Coronary artery (tissue), 2 donors: ENCODE measurements around the gene CCDC85A.

Source experiments
- DNase-seq: peaks from one replicate; pipeline ENCODE4 v3.0.0-alpha.2; 2017; ENCODE audit warnings: low spot score
- H3K27ac ChIP-seq, 2 donors: fragments of 200-600 bp; sonication (generic); one replicate each; pipeline ENCODE4 v1.5.1; 2016 to 2019
- H3K4me3 ChIP-seq: fragments of 200-600 bp; sonication (generic); 2 replicates; pipeline ENCODE4 v1.5.1; 2016; ENCODE audit warnings: mild to moderate bottlenecking, moderate library complexity
- TF ChIP-seq, protein P1 (sequence below): fragments of 200-600 bp; sonication (generic); IDR thresholded peaks from one replicate; pipeline ENCODE4 v1.5.1; 2019; ENCODE audit warnings: antibody characterized with exemption

Gene CCDC85A

DNA sequence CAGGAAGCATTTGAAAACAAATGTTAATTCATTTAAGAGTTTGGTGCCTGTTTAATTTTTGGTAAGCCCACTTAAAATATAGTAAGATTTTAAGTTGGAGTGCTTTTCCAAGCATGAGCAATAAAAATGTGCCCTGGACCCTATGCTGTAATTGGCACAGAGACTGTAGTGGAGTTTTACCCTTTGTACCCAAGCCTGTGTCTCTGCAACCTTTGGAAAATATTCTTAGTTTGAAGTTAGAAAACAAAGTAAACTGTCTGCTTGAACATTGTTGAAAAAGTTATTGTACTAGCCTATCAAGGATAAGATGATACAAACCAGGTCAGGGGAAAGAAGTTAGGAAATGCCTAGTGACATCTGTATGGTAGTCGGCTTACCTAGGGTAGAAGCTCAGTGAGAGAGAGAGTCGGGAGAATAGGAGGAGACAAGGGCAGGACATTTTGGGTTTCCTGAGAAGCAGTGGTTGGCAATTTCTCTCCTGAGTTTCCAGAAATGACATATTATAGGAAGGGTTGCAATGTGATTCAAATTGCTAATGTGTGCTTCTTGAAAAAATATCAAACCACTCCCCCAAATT lies 66.5 kb downstream of the CCDC85A start:
- Histone ChIP-seq H3K27ac (no peak overlapping the region), H3K4me3 (no peak overlapping the region)
- TF ChIP-seq, protein P1, sequence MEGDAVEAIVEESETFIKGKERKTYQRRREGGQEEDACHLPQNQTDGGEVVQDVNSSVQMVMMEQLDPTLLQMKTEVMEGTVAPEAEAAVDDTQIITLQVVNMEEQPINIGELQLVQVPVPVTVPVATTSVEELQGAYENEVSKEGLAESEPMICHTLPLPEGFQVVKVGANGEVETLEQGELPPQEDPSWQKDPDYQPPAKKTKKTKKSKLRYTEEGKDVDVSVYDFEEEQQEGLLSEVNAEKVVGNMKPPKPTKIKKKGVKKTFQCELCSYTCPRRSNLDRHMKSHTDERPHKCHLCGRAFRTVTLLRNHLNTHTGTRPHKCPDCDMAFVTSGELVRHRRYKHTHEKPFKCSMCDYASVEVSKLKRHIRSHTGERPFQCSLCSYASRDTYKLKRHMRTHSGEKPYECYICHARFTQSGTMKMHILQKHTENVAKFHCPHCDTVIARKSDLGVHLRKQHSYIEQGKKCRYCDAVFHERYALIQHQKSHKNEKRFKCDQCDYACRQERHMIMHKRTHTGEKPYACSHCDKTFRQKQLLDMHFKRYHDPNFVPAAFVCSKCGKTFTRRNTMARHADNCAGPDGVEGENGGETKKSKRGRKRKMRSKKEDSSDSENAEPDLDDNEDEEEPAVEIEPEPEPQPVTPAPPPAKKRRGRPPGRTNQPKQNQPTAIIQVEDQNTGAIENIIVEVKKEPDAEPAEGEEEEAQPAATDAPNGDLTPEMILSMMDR = no peak

DNA sequence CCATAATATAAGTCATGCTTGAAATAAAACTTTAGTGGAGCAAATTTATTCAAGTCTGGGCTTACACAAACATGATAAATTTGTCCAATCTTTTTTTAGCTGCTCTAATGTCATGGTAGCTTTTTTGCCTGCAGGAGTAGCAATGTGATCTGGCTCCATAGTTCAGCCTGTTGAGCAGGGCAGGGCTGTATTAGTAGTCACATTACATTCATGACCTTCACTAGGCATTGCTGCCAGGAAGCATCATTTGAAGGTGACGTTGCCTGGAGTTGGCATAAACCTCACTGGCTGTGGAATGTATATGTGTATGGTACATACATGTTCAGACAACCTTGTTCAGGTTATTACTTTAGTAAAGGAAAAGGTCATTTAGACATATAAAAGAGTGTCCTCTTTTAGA lies 76.6 kb downstream of the CCDC85A start:
- no peak for DNase-seq
- Histone ChIP-seq H3K27ac (no peak overlapping the region), H3K4me3 (no peak overlapping the region)
- TF ChIP-seq, protein P1 = no peak

More for the DNA sequence above, 66.5 kb downstream of the CCDC85A start:
- DNase-seq = no peak

DNA sequence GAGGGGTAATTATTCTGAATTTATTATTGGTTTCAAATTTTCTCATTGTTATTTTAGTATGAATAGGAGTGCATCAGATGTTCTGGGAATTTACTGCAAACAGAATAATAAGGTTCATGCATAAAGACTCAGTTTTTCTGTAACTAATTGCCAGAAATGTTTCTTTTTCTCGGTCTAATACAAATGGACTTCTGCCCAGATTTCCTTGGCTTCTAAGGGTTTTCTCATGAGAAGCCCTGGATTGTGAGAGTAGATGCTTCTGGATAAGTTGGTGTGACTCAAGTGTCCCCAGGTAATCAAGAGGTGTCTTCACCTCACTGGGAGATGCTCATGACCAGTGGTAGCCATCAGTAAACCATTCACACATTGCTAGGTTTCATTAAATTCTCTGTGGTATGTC lies 78.5 kb downstream of the CCDC85A start:
- H3K27ac ChIP-seq = no peak overlapping the region
- DNase-seq = no peak
- TF ChIP-seq, protein P1 = no peak
- no peak overlapping the region for H3K4me3 ChIP-seq

DNA sequence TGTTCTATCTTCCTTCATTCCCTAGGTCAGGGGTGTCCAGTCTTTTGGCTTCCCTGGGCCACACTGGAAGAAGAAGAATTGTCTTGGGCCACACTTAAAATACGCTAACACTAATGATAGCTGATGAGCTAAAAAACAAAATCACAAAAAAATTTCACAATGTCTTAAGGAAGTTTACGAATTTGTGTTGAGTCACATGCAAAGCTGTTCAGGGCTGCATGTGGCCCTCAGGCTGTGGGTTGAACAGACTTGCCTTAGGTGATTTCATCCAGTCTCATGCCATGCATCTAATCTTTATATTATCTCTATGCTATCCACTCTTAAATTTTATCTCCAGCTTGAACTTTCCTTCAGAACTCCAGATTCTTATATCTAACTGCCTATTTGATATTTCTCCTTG lies 80.1 kb downstream of the CCDC85A start:
- no peak overlapping the region for H3K4me3 ChIP-seq
- DNase-seq = no peak
- TF ChIP-seq, protein P1 = no peak
- H3K27ac ChIP-seq = no peak overlapping the region

DNA sequence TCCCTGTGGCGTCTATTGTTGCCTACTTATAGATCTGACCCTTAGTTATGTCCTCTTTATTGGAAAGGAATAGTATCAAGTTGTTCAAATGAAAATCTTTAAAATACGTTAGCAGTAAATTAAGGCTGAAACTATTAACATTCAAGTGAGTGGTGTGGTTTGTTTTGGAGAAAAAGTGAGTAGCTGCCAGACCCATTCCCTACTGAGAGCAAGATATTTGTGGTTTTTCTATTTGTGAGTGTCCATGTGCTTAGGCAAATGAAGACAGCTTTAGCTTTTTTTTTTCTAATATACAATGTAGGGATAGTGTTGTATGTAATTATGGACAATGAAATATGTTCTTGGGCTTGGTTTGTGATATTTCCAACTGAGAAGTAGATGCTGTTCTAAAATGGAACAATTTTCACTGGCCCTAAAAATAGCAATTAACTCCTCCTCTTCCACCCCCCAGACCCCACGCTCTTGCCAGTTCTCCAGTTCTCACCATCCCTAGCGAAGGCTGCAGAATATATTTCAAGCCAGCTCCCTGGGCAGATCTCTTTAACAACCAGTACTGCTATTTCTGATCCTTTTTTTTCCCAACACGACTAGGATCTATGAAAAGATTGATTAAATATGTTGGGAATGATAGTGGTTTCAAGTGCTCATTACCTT lies 83.1 kb downstream of the CCDC85A start:
- Histone ChIP-seq H3K4me3 (no peak overlapping the region), H3K27ac (no peak overlapping the region)
- TF ChIP-seq, protein P1 = no peak
- no peak for DNase-seq

DNA sequence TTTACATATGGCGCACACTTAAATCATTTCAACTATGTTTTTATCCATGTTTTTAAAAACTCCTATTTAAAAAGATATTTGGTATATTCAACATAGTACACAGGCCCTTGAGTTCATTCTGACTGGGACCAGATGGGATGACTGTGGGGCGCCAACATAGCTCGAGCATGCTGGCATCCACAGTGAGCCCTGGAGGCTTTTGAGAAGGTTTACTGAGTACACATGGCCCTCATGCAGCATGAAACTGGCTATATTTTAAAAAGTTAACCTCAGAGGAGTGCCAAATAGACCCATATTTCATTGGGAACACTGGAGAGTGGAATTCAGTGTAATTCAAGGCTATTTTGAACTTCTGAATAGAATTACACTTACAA lies 83.6 kb downstream of the CCDC85A start:
- Histone ChIP-seq H3K27ac (no peak overlapping the region), H3K4me3 (no peak overlapping the region)
- TF ChIP-seq, protein P1 = no peak
- DNase-seq = no peak

DNA sequence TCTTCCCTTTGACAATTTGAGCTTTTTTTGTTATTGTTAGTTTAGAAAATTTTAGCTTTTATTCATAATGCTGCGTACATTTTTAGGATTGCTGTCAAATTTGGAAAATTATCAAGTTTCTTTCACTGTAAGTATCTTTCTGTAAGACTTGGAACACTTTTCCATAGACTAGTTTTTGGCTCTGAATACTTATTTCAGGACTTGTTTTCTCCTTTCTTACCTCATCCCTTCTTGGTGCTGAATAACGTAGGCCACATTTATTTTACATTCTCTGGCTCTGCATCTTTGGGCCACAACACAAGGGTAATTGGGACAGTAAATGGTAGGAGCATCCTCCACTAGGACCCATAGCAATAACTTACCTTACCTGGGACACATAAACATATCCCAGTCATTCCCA lies 85.1 kb downstream of the CCDC85A start:
- DNase-seq = no peak
- Histone ChIP-seq H3K4me3 (no peak overlapping the region), H3K27ac (no peak overlapping the region)
- TF ChIP-seq, protein P1 = no peak
